ENCODE results near the gene THRA. TPM values are rescaled to one million over a fixed set of nuclear protein-coding genes. Genes with fewer than 3 reads are reported as not detected.
"Not testable (repeated sequence)": the region's sequence is repeated elsewhere in the genome, so short reads cannot be mapped to it uniquely, and the experiment has no call there.

THRA gene
- total RNA-seq, 1 donor from 2014 or later = 1.6 TPM

DNA sequence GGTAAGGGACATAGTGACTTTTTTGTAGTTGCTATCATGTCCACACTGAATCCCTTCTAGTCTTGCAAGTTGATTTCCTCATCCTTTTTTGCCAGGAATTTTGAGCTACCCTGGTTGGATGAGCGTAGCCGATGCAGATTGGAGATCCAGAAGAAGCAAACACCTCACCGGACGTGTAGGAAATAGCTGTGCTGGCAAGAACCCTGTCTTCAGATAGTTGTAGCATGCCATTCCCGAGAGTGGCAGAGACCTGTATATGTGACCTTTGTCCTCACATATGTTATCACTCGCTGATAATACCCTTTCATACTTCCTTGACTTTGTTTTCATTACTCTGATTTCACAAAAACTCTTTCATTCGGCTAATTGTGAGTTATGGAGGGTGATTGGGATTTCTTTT lies 71.4 kb downstream of the THRA start:
- intact Hi-C loops (cut with micrococcal nuclease) = no loop called here

DNA sequence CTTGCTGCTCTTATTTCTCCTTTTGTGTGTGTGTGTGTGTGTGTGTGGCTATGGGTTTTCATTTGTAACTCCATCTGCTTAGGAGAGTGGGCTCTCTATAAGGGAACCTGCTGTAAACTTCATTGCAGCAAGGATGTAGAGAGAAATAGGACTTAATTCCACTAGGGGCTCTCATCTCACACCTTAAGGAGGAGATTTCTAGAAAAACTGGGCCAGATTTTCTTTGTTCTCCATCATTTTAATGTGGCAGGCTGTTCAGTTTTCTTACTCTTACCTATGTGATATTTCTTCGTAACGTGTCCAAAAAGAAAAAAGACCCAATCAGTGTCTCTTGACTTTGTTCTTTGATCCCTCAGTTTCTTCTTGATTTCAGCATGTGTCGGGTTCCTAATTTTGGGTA lies 73.1 kb downstream of the THRA start:
- intact Hi-C loops (cut with micrococcal nuclease) = no loop called here

DNA sequence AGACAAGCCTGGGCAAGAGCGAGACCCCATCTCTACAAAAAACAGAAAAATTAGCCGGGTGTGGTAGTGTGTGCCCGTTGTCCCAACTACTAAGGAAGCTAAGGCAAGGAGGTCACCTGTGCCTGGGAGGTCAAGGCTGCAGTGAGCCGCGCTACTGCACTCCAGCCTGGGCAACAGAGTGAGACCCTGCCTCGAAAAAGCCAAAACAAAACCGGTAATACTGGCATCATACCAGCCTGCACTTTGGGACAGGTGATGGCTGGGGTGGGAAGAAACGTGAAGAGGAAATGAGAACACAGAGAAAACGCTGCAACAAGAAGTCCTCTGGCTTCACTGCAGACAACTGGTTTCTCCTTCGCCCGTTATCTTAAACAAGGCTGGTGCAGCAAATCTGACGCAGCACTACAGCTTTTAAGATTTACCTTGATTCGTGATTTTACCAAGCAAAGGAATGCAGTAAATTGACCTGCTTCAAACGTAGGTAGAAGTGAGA lies 76.8 kb downstream of the THRA start:
- intact Hi-C loops (cut with micrococcal nuclease) = loop anchor here (1.0 to 2.0 kb wide), 13 partner anchors 16 to 179 kb away; partner anchors contain the start of genes CDC6, MED24, NR1D1 and PSMD3

- intact Hi-C loops (cut with micrococcal nuclease) = not testable (repeated sequence)
Measured at GRCh38 chr17:40143166-40143565, 80.4 kb downstream of the THRA start.

Other genes starting within 250 kb of the THRA start
- gene IKZF3, start 198.7 kb upstream of the THRA start, total RNA-seq = 36.1 and 37.6 TPM in 2 replicates
- gene ZPBP2, start 194.8 kb upstream of the THRA start, total RNA-seq = 0.22 TPM in 1 of 2 replicates, not detected in the other
- 87.5 and 92.1 TPM in 2 replicates for gene GSDMB, start 144.3 kb upstream of the THRA start, total RNA-seq
- gene ORMDL3, start 135.4 kb upstream of the THRA start, total RNA-seq = 243 and 250 TPM in 2 replicates
- gene LRRC3C, start 135.2 kb upstream of the THRA start, total RNA-seq = not detected in 2 replicates
- 2.5 and 2.8 TPM in 2 replicates for gene GSDMA, start 100.0 kb upstream of the THRA start, total RNA-seq
- 130 and 132 TPM in 2 replicates for gene PSMD3, start 82.2 kb upstream of the THRA start, total RNA-seq
- gene CSF3, start 47.5 kb upstream of the THRA start, total RNA-seq = not detected in 2 replicates
- 90.9 and 107 TPM in 2 replicates for gene MED24, start 8.6 kb upstream of the THRA start, total RNA-seq
- 3.3 and 3.7 TPM in 2 replicates for gene NR1D1, start 37.6 kb downstream of the THRA start, total RNA-seq
- 78.7 and 83.6 TPM in 2 replicates for gene MSL1, start 59.0 kb downstream of the THRA start, total RNA-seq
- 90.5 and 95.1 TPM in 2 replicates for gene CASC3, start 77.6 kb downstream of the THRA start, total RNA-seq
- gene RAPGEFL1, start 114.5 kb downstream of the THRA start, total RNA-seq = 7.4 and 9.6 TPM in 2 replicates
- 26.8 and 29.1 TPM in 2 replicates for gene WIPF2, start 156.3 kb downstream of the THRA start, total RNA-seq
- 72.0 and 78.3 TPM in 2 replicates for gene CDC6, start 224.9 kb downstream of the THRA start, total RNA-seq
- gene RARA, start 246.2 kb downstream of the THRA start, total RNA-seq = 27.7 and 28.8 TPM in 2 replicates

All from T-helper 1 cell treated with Interleukin-12 subunit alpha and Interleukin-12 subunit beta and Interleukin-4 antibody, amounts not matched to agents 30 ng/mL and 1 ng/mL, for 36 hours (primary cell).